ENCODE measurements around the gene FNBP1. TPM values are rescaled to one million over a fixed set of nuclear protein-coding genes. Genes with fewer than 3 reads are reported as not detected.

FNBP1 gene
- polyA plus RNA-seq, 2 of the 4 experiments (the other 2 are of a cell fraction): 10.6 to 15.6 TPM

DNA sequence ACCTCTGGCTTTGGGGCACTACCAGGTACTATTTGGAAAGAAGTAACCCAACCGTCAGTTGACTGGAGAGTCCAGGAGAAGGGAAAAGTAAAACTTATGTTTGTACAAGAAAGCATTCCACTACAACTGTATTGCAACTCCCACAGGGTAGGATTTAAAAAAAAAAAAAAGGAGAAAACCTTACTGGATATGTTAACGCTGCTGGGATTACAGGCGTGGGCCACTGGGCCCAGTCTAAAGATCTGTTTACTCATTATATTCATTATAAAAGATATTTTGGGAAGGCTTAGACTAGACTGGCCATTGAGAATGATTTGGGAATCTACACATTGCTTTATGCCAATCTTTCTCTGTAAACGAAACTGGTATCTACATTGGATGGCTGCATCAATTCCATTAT is 121.1 kb downstream of the FNBP1 start:
- H3K4me3 ChIP-seq: no peak overlapping the region
- no peaks in the 10 kb centered on the region for H3K9me3 ChIP-seq
- ATAC-seq (no peak), DNase-seq (ENCODE audit: low read depth in 1 of 2, low spot score in 1 of 2) (no peak), FAIRE-seq (no peak)
- no peaks in the 10 kb centered on the region for H3K4me1 ChIP-seq
- CTCF ChIA-PET: no interaction called here
- POLR2A ChIA-PET: no interaction called here
- 90% methylated on average over 4 of the region's 4 CpGs for WGBS (ENCODE audit: missing lambda C conversion rate)
- TF ChIP-seq CHD4 (IDR thresholded peaks at IDR 0.05; ENCODE audit: borderline replicate concordance): no peak
- TF ChIP-seq SREBF2 (IDR thresholded peaks at IDR 0.05): no peak
- no peak overlapping the region for H3K4me2 ChIP-seq
- H3K27ac ChIP-seq: no peak overlapping the region

- FAIRE-seq (no peak), ATAC-seq (no peak), DNase-seq (ENCODE audit: low read depth in 1 of 2, low spot score in 1 of 2) (no peak)
- H3K4me1 ChIP-seq: no peaks in the 10 kb centered on the region
- WGBS (ENCODE audit: missing lambda C conversion rate): 82% methylated on average over 3 of the region's 3 CpGs
- ChIA-PET CTCF (no interaction called here), POLR2A (no interaction called here)
- H3K9me3 ChIP-seq: no peaks in the 10 kb centered on the region
- no peak overlapping the region for H3K4me2 ChIP-seq
- no peak overlapping the region for H3K27ac ChIP-seq
- TF ChIP-seq KDM1A (IDR thresholded peaks at IDR 0.05; ENCODE audit: low read depth) (no peak), HEYL (CRISPR knock-in tag; IDR thresholded peaks at IDR 0.05) (no peak), MYC (IDR thresholded peaks at IDR 0.05; ENCODE audit: borderline replicate concordance, low read length) (no peak), CEBPB (IDR thresholded peaks at IDR 0.05) (no peak), KDM5A (IDR thresholded peaks at IDR 0.05) (no peak), HOXB5 (CRISPR knock-in tag; IDR thresholded peaks at IDR 0.05) (no peak), HDAC2 (IDR thresholded peaks at IDR 0.05) (no peak), POLR2AphosphoS2 (conservative IDR thresholded peaks at IDR 0.05; ENCODE audit: low read length) (no peak), TFCP2L1 (CRISPR knock-in tag; IDR thresholded peaks at IDR 0.05) (no peak), FOXS1 (CRISPR knock-in tag; IDR thresholded peaks at IDR 0.05) (no peak), POLR2A (IDR thresholded peaks at IDR 0.05; ENCODE audit: low read length) (no peak), HOXA7 (CRISPR knock-in tag; IDR thresholded peaks at IDR 0.05) (no peak), GATA3 (IDR thresholded peaks at IDR 0.05; ENCODE audit: borderline replicate concordance) (no peak), CBX2 (IDR thresholded peaks at IDR 0.05; ENCODE audit: borderline replicate concordance, low read depth) (no peak), PHF8 (IDR thresholded peaks at IDR 0.05; ENCODE audit: borderline replicate concordance, low read depth) (no peak), SMC3 (IDR thresholded peaks at IDR 0.05) (no peak)
- H3K4me3 ChIP-seq: no peak overlapping the region
Observed at GRCh38 chr9:129919841-129920240, 123.1 kb downstream of the FNBP1 start.

DNA sequence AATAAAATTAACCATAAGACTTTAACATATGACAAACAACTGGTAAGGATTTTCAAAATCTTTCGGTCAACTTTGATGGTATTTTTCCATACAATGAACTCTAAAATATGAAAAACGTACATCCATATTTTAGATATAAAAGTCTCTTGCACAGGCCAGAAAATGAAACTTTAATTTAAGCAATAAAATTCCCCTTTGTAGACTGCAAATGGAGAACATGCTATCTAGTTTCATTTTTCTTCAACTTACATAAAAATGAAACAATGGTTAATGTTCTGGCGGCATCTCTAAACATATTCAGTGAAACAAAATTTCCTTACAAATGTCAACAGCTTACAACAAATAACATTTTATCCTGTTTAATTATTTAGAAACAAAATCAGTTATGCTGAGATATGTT is 123.7 kb downstream of the FNBP1 start:
- DNase-seq (ENCODE audit: low read depth in 1 of 2, low spot score in 1 of 2) (no peak), ATAC-seq (no peak), FAIRE-seq (no peak)
- Histone ChIP-seq H3K9me3 (no peaks in the 10 kb centered on the region), H3K4me1 (no peaks in the 10 kb centered on the region), H3K4me2 (no peak overlapping the region), H3K4me3 (no peak overlapping the region), H3K27ac (no peak overlapping the region)
- TF ChIP-seq ZC3H11A (IDR thresholded peaks at IDR 0.05) (no peak), HOXA7 (CRISPR knock-in tag; IDR thresholded peaks at IDR 0.05) (no peak), RNF2 (IDR thresholded peaks at IDR 0.05; ENCODE audit: borderline replicate concordance, low read depth) (no peak), PHF8 (IDR thresholded peaks at IDR 0.05; ENCODE audit: borderline replicate concordance, low read depth) (no peak), GATA3 (IDR thresholded peaks at IDR 0.05; ENCODE audit: borderline replicate concordance) (no peak), RAD21 (conservative IDR thresholded peaks at IDR 0.05 in 1 of 2, IDR thresholded peaks at IDR 0.05 in 1 of 2) (no peak), POLR2AphosphoS2 (conservative IDR thresholded peaks at IDR 0.05; ENCODE audit: low read length) (no peak), ESRRA (IDR thresholded peaks at IDR 0.05; ENCODE audit: borderline replicate concordance, low read length) (no peak), HOXB13 (CRISPR knock-in tag; IDR thresholded peaks at IDR 0.05; ENCODE audit: low read depth) (no peak), BCL3 (IDR thresholded peaks at IDR 0.05) (no peak), ATOH8 (CRISPR knock-in tag; IDR thresholded peaks at IDR 0.05; ENCODE audit: low read depth) (no peak), MAFK (IDR thresholded peaks at IDR 0.05; ENCODE audit: partially characterized antibody) (no peak), MAZ (IDR thresholded peaks at IDR 0.05; ENCODE audit: borderline replicate concordance, low read depth, low read length) (no peak), REST (IDR thresholded peaks at IDR 0.05) (no peak), USF2 (IDR thresholded peaks at IDR 0.05) (no peak), EHF (CRISPR knock-in tag; IDR thresholded peaks at IDR 0.05) (no peak), CEBPB (IDR thresholded peaks at IDR 0.05) (no peak), EHMT2 (IDR thresholded peaks at IDR 0.05; ENCODE audit: low read depth) (no peak), HOXB5 (CRISPR knock-in tag; IDR thresholded peaks at IDR 0.05) (no peak)
- ChIA-PET POLR2A (no interaction called here), CTCF (interaction anchor here (0.9 kb wide), 1 partner anchor 10 kb away, joined by 4 read pairs; no protein-coding TSS in a partner anchor)
- WGBS (ENCODE audit: missing lambda C conversion rate): 55% methylated on average over 3 of the region's 3 CpGs
